Spleen (tissue), 11 donors: Measurements from ENCODE around the gene CBL. TPM values are rescaled to one million over a fixed set of nuclear protein-coding genes. Genes with fewer than 3 reads are reported as not detected.

ENCODE experiments used
- DNase-seq: peaks from one replicate; pipeline ENCODE4 v3.0.0-alpha.2; 2020
- H3K27ac ChIP-seq, 8 donors: fragments of 200-600 bp; sonication (generic) in 7 of 8; 1 replicate in 4 of 8; 2 replicates in 4 of 8; pipeline versions ENCODE4 v1.5.0 to v1.8.0; 2016 to 2021; ENCODE audit warnings: inconsistent platforms in 4 of 8, mild to moderate bottlenecking in 4 of 8, moderate library complexity in 1 of 8
- H3K27me3 ChIP-seq, 7 donors: fragments of 200-600 bp; sonication (generic) in 6 of 7; replicated peaks in 1 of 7; 1 replicate in 4 of 7; 2 replicates in 3 of 7; pipeline versions ENCODE4 v1.5.0 to v1.8.0; 2016 to 2021; ENCODE audit warnings: inconsistent platforms in 3 of 7, mild to moderate bottlenecking in 1 of 7
- H3K36me3 ChIP-seq, 6 donors: fragments of 200-600 bp; sonication (generic) in 5 of 6; 1 replicate in 4 of 6; 2 replicates in 2 of 6; pipeline versions ENCODE4 v1.5.0 to v1.8.0; 2016 to 2021; ENCODE audit warnings: inconsistent platforms in 2 of 6
- H3K4me1 ChIP-seq, 6 donors: fragments of 200-600 bp; sonication (generic) in 5 of 6; 1 replicate in 3 of 6; 2 replicates in 3 of 6; pipeline versions ENCODE4 v1.5.0 to v1.8.0; 2016 to 2021; ENCODE audit warnings: inconsistent platforms in 3 of 6
- H3K4me3 ChIP-seq, 8 donors: fragments of 200-600 bp; sonication (generic) in 7 of 8; 1 replicate in 4 of 8; 2 replicates in 4 of 8; pipeline versions ENCODE4 v1.5.0 to v1.8.0; 2016 to 2021; ENCODE audit warnings: inconsistent platforms in 4 of 8, mild to moderate bottlenecking in 4 of 8, moderate library complexity in 2 of 8
- H3K9me3 ChIP-seq, 8 donors: fragments of 200-600 bp; sonication (generic) in 7 of 8; 1 replicate in 4 of 8; 2 replicates in 4 of 8; pipeline versions ENCODE4 v1.5.0 to v1.8.0; 2016 to 2021; ENCODE audit warnings: inconsistent platforms in 4 of 8
- POLR2A ChIP-seq, 3 donors: fragments of 450-650 bp; IDR thresholded peaks; one replicate each; pipeline ENCODE4 v1.5.1; 2017; ENCODE audit warnings: antibody characterized with exemption in 3 of 3, mild to moderate bottlenecking in 1 of 3
- POLR2AphosphoS5 ChIP-seq, 3 donors: sonication (generic); formaldehyde crosslinking; IDR thresholded peaks; one replicate each; pipeline ENCODE4 v1.5.1; 2017; ENCODE audit warnings: antibody characterized with exemption in 3 of 3
- WGBS, 5 donors: extraction: QIAGEN DNeasy Blood & Tissue Kit in 3 of 5; methylation state at CpG; one replicate each; pipeline versions ENCODE4 v1.1.5 to v1.1.7; 2013 to 2018; 5-methylcytosine and 5-hydroxymethylcytosine counted together
- intact Hi-C: fragments of 100-400 bp; cut with DNase I; formaldehyde crosslinking; loops from one replicate; pipeline ENCODE4 v1.15.0; 2023; ENCODE audit warnings: low total_unique reads
- polyA plus RNA-seq, 3 donors: library from polyadenylated mRNA; stranded (reverse); fragments of 200-250 nt; gene quantifications; one replicate each; pipeline ENCODE4 v1.2.1, GENCODE V29; 2013
- total RNA-seq, 7 donors: library from RNA; depleted of rRNA in 3 of 7; stranded (reverse); fragments of >200 nt in 3 of 7; fragmentation: NEBNext Ultra II Directional in 4 of 7; extraction: Animal tissue kit (Norgen Biotek cat#: 25700) in 4 of 7; gene quantifications; one replicate each; pipeline versions ENCODE4 v1.1.0 to v1.2.1, GENCODE V29; 2016 to 2021
- TF ChIP-seq, protein P1 (sequence below), 11 experiments: fragments of 200-600 bp in 7 of 11; fragments of 450-650 bp in 4 of 11; sonication (generic) in 4 of 11; IDR thresholded peaks in 8 of 11; conservative IDR thresholded peaks in 3 of 11; 1 replicate in 7 of 11; 2 replicates in 4 of 11; pipeline versions ENCODE4 v1.4.0 to v1.8.0; 2016 to 2021; ENCODE audit warnings: antibody characterized with exemption in 11 of 11, inconsistent platforms in 4 of 11, mild to moderate bottlenecking in 1 of 11
- donor health status: healthy with polysubstance abuse.
- donor health status: DM: no; HTN: no; CAD: no; lungs with moderate emphysema.
- donor health status: DM: no; HTN: no; CAD: no.
- donor health status: Bipolar disorder and iron deficiency.
- donor health status: healthy.
- donor health status: DM: no; HTN: no; CAD: no.
- donor health status: DM: yes; HTN: yes; CAD: no.

Gene CBL
- total and polyA plus RNA-seq, 10 donors: 9.4 to 56.3 (median 45.8) TPM

DNA sequence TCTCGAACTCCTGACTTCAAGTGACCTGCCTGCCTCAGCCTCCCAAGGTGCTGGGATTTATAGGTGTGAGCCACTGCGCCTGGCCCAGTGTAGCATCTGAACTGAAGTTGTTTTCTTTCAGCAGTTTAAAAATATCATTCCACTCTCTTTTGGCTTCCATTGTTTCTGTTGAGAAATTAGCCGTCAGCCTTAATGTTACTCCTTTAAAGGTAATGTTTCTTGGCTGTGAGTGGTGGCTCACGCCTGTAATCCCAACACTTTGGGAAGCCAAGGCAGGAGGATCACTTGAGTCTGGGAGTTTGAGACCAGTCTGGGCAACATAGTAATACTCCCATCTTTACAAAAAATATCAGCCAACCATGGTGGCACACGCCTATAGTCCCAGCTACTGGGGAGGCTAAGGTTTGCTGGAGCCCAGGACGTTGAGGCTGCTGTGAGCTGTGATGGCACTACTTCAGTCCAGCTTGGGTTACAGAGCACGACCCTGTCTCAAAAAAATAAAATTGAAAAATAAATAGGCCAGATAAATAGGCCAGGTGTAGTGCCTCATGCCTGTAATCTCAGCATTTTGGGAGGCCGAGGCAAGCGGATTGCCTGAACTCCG is 84.9 kb downstream of the CBL start:
- TF ChIP-seq POLR2A (IDR thresholded peaks at IDR 0.05) (no peak), POLR2AphosphoS5 (IDR thresholded peaks at IDR 0.05) (no peak)
- TF ChIP-seq, protein P1, sequence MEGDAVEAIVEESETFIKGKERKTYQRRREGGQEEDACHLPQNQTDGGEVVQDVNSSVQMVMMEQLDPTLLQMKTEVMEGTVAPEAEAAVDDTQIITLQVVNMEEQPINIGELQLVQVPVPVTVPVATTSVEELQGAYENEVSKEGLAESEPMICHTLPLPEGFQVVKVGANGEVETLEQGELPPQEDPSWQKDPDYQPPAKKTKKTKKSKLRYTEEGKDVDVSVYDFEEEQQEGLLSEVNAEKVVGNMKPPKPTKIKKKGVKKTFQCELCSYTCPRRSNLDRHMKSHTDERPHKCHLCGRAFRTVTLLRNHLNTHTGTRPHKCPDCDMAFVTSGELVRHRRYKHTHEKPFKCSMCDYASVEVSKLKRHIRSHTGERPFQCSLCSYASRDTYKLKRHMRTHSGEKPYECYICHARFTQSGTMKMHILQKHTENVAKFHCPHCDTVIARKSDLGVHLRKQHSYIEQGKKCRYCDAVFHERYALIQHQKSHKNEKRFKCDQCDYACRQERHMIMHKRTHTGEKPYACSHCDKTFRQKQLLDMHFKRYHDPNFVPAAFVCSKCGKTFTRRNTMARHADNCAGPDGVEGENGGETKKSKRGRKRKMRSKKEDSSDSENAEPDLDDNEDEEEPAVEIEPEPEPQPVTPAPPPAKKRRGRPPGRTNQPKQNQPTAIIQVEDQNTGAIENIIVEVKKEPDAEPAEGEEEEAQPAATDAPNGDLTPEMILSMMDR (IDR thresholded peaks at IDR 0.05 in 8 of 11, conservative IDR thresholded peaks at IDR 0.05 in 3 of 11): no peak
- no peaks in the 10 kb centered on the region for H3K27me3 ChIP-seq
- peaks cover 0 to 18% (median 9%) of the 10 kb centered on the region in 8 donors for H3K9me3 ChIP-seq
- no peaks in the 10 kb centered on the region for H3K4me1 ChIP-seq
- H3K4me3 ChIP-seq: no peak overlapping the region
- no peak overlapping the region for H3K27ac ChIP-seq
- intact Hi-C loops: no loop called here
- peaks cover 0 to 98% (median 44%) of the 10 kb centered on the region in 6 donors for H3K36me3 ChIP-seq
- DNase-seq: no peak
- 97 to 99% (median 98%) methylated on average over 10 of the region's 10 CpGs for WGBS, 5 donors

DNA sequence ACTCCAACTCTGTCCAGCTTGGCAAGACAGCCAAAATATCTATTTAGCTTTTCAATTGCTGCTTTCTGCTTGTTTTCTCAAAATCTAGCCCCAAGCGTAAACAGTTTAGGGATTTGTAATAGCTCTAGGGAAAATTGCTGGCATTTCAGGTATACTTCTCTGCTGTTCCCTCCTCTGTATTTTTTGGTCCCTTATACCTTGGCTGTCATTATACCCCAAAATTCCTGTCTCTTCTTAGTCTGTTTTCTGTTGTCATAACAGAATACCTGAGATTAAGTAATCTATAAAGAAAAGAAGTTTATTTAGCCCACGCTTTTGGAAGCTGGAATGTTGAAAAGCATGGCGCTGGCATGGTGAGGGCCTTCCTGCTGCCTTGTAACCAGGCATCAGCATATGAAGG is 87.3 kb downstream of the CBL start:
- no peak overlapping the region for H3K27ac ChIP-seq
- TF ChIP-seq, protein P1 (IDR thresholded peaks at IDR 0.05 in 8 of 11, conservative IDR thresholded peaks at IDR 0.05 in 3 of 11): no peak
- no peak for TF ChIP-seq POLR2A (IDR thresholded peaks at IDR 0.05)
- no peak for TF ChIP-seq POLR2AphosphoS5 (IDR thresholded peaks at IDR 0.05)
- intact Hi-C loops: no loop called here
- no peaks in the 10 kb centered on the region for H3K4me1 ChIP-seq
- peaks cover 0 to 98% (median 41%) of the 10 kb centered on the region in 6 donors for H3K36me3 ChIP-seq
- H3K9me3 ChIP-seq: peaks cover 0 to 18% (median 9%) of the 10 kb centered on the region in 8 donors
- WGBS, 5 donors: 95 to 98% (median 97%) methylated on average over 3 of the region's 3 CpGs
- no peaks in the 10 kb centered on the region for H3K27me3 ChIP-seq
- H3K4me3 ChIP-seq: no peak overlapping the region
- DNase-seq: no peak

DNA sequence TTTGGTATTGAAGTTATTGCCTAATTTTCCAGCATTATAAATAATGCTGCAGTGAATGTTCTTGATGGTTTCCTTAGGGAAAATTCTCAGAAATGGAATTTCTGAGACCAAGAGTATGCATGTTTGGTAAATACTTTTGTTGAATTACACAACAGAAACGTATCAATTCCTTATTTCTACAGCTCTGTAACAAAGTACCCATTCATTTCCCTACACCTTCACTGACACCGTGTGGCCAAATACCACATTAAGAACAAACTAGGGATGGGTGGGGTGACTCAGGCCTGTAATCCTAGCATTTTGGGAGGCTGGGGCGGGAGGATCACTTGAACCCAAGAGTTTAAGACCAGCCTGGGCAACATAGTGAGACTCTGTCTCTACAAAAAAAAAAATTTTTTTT is 89.0 kb downstream of the CBL start:
- H3K4me1 ChIP-seq: no peaks in the 10 kb centered on the region
- H3K27me3 ChIP-seq: no peaks in the 10 kb centered on the region
- no peak for DNase-seq
- peaks cover 0 to 15% (median 9%) of the 10 kb centered on the region in 8 donors for H3K9me3 ChIP-seq
- intact Hi-C loops: no loop called here
- TF ChIP-seq, protein P1 (IDR thresholded peaks at IDR 0.05 in 8 of 11, conservative IDR thresholded peaks at IDR 0.05 in 3 of 11): no peak
- TF ChIP-seq POLR2A (IDR thresholded peaks at IDR 0.05) (no peak), POLR2AphosphoS5 (IDR thresholded peaks at IDR 0.05) (no peak)
- no peak overlapping the region for H3K4me3 ChIP-seq
- WGBS, 5 donors: 47 to 75% (median 59%) methylated on average over 3 of the region's 3 CpGs
- no peak overlapping the region for H3K27ac ChIP-seq
- H3K36me3 ChIP-seq: peaks cover 3 to 98% (median 50%) of the 10 kb centered on the region in 6 donors

DNA sequence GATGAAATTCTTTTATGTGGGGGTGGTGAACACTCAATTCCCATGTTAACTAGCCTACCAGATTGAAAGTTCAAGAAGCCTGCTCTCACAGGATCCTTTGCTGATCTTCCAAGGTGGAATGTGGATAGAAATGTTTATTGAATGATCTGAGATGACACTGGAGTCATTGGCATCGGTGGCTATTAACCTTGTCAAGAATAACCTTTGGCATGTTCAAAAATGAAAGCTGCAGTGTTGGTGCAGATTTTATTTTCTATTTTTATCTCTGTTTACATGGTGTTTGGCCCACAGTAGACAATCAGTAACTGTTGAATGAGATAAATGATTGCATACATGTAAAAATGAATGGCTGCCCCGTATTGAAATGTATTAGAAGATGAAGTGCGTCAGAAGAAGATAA is 91.8 kb downstream of the CBL start:
- Histone ChIP-seq H3K27ac (no peak overlapping the region), H3K9me3 (no peaks in the 10 kb centered on the region), H3K4me3 (no peak overlapping the region), H3K4me1 (no peaks in the 10 kb centered on the region), H3K27me3 (no peaks in the 10 kb centered on the region), H3K36me3 (peaks cover 3 to 100% (median 59%) of the 10 kb centered on the region in 6 donors)
- intact Hi-C loops: no loop called here
- TF ChIP-seq POLR2A (IDR thresholded peaks at IDR 0.05) (no peak), POLR2AphosphoS5 (IDR thresholded peaks at IDR 0.05) (no peak)
- no peak for DNase-seq
- 74 to 89% (median 85%) methylated on average over 3 of the region's 3 CpGs for WGBS, 5 donors
